Measurements from ENCODE around the gene SRPK1. TPM values are rescaled to one million over a fixed set of nuclear protein-coding genes. Genes with fewer than 3 reads are reported as not detected.

SRPK1 gene
- total and polyA plus RNA-seq, 2 of the 13 experiments (the other 11 are each of a cell fraction or from before 2014, with no cell fraction given): 56.4 to 142 TPM

DNA sequence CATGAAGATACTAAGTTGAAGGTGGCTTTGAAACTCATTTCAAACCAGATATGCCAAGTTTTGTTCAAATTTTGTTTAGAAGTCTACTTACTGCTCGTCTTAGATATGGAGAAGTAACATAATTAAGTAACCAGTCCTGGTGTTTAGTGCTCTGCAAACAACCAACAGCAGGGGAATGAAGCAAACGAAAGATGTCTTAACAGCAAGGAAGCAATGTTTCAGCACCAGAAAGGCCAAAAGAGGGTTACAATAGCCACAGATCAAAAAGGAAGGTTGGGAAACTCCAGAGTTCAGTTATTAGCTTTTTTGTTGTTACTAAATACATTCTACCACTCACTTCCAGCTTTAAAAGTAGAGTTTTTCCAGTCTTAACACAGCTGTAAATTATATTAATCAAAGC, 70.7 kb downstream of the SRPK1 start:
- in situ Hi-C loops (cut with HindIII; ENCODE audit: extremely low pct_ligation_motif_present, low pct_unique_long_range_greater_than_20kb): no loop called here
- no peak for ATAC-seq
- H3K9me3 ChIP-seq (ENCODE audit: low read length): no peaks in the 10 kb centered on the region
- H3K79me2 ChIP-seq (ENCODE audit: insufficient read depth, low read length): no peaks in the 10 kb centered on the region
- no peak overlapping the region for H3K4me3 ChIP-seq (replicated peaks in 1 of 3; ENCODE audit: insufficient read depth in 1 of 3, low read depth in 2 of 3, low read length in 3 of 3)
- no peak overlapping the region for H3K27ac ChIP-seq (ENCODE audit: extremely low read length, insufficient read depth, low read length)
- peaks cover 30 to 87% of the 10 kb centered on the region in 2 experiments for H3K36me3 ChIP-seq (replicated peaks in 1 of 2; ENCODE audit: control insufficient read depth in 1 of 2, insufficient read depth in 2 of 2, low read length in 2 of 2)
- DNase-seq (ENCODE audit: low spot score): no peak
- no peak overlapping the region for H3K4me2 ChIP-seq (ENCODE audit: low read depth, low read length)
- POLR2A ChIA-PET: no interaction called here
- no peaks in the 10 kb centered on the region for H4K20me1 ChIP-seq (ENCODE audit: insufficient read depth, low read length)
- intact Hi-C loops (cut with micrococcal nuclease; ENCODE audit: unreplicated experiment): no loop called here
- no TSS peak for BruUV-seq (replicated peaks)
- H3K4me1 ChIP-seq (ENCODE audit: insufficient read depth, low read length): no peaks in the 10 kb centered on the region
- no peaks in the 10 kb centered on the region for H3K27me3 ChIP-seq (ENCODE audit: control insufficient read depth in 1 of 2, insufficient read depth in 2 of 2, low read length in 2 of 2)
- CTCF ChIA-PET (ENCODE audit: low intra/inter-chr PET ratio, low total read pairs): no interaction called here
- H2AFZ ChIP-seq (ENCODE audit: low read length): no peak overlapping the region
- no peak overlapping the region for H3K9ac ChIP-seq (ENCODE audit: insufficient read depth, low read depth, low read length)
- no peak for FAIRE-seq
- 93% methylated on average over 2 of the region's 2 CpGs for WGBS (ENCODE audit: low lambda C conversion rate)
- no peak for TF ChIP-seq RARA (CRISPR knock-in tag; IDR thresholded peaks at IDR 0.05)
- TF ChIP-seq MNT (IDR thresholded peaks at IDR 0.05): no peak
- no peak for TF ChIP-seq ZNF530 (CRISPR knock-in tag; IDR thresholded peaks at IDR 0.05; ENCODE audit: low read depth)
- TF ChIP-seq, protein P1, sequence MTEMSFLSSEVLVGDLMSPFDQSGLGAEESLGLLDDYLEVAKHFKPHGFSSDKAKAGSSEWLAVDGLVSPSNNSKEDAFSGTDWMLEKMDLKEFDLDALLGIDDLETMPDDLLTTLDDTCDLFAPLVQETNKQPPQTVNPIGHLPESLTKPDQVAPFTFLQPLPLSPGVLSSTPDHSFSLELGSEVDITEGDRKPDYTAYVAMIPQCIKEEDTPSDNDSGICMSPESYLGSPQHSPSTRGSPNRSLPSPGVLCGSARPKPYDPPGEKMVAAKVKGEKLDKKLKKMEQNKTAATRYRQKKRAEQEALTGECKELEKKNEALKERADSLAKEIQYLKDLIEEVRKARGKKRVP (CRISPR knock-in tag; IDR thresholded peaks at IDR 0.05): no peak
- TF ChIP-seq, protein P2, sequence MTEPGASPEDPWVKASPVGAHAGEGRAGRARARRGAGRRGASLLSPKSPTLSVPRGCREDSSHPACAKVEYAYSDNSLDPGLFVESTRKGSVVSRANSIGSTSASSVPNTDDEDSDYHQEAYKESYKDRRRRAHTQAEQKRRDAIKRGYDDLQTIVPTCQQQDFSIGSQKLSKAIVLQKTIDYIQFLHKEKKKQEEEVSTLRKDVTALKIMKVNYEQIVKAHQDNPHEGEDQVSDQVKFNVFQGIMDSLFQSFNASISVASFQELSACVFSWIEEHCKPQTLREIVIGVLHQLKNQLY (CRISPR knock-in tag; IDR thresholded peaks at IDR 0.05): no peak
- no peak for TF ChIP-seq ELF1 (CRISPR knock-in tag; IDR thresholded peaks at IDR 0.05)
- TF ChIP-seq BORCS8-MEF2B (CRISPR knock-in tag; IDR thresholded peaks at IDR 0.05): no peak
- TF ChIP-seq ETV6 (CRISPR knock-in tag; conservative IDR thresholded peaks at IDR 0.05): no peak
- TF ChIP-seq, protein P3, sequence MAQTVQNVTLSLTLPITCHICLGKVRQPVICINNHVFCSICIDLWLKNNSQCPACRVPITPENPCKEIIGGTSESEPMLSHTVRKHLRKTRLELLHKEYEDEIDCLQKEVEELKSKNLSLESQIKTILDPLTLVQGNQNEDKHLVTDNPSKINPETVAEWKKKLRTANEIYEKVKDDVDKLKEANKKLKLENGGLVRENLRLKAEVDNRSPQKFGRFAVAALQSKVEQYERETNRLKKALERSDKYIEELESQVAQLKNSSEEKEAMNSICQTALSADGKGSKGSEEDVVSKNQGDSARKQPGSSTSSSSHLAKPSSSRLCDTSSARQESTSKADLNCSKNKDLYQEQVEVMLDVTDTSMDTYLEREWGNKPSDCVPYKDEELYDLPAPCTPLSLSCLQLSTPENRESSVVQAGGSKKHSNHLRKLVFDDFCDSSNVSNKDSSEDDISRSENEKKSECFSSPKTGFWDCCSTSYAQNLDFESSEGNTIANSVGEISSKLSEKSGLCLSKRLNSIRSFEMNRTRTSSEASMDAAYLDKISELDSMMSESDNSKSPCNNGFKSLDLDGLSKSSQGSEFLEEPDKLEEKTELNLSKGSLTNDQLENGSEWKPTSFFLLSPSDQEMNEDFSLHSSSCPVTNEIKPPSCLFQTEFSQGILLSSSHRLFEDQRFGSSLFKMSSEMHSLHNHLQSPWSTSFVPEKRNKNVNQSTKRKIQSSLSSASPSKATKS (CRISPR knock-in tag; IDR thresholded peaks at IDR 0.05): no peak
- TF ChIP-seq CREB3 (CRISPR knock-in tag; IDR thresholded peaks at IDR 0.05): no peak
- no peak for TF ChIP-seq ZUFSP (CRISPR knock-in tag; IDR thresholded peaks at IDR 0.05; ENCODE audit: borderline replicate concordance)
- no peak for TF ChIP-seq ZNF749 (CRISPR knock-in tag; IDR thresholded peaks at IDR 0.05; ENCODE audit: borderline replicate concordance)
- no peak for TF ChIP-seq MBNL3 (CRISPR knock-in tag; conservative IDR thresholded peaks at IDR 0.05)
- no peak for TF ChIP-seq ZNF629 (CRISPR knock-in tag; conservative IDR thresholded peaks at IDR 0.05)
- no peak for TF ChIP-seq ZNF136 (CRISPR knock-in tag; IDR thresholded peaks at IDR 0.05; ENCODE audit: low read depth)
- TF ChIP-seq ATF1 (CRISPR knock-in tag; IDR thresholded peaks at IDR 0.05): no peak

Measured in HepG2 (cell line).